GM21786 (cell line): ENCODE results near the gene RAB9B.

Source experiments
- ATAC-seq: cut with Tn5 transposase; IDR thresholded peaks from one replicate; pipeline ENCODE4 v1.9.1; 2021; ENCODE audit not compliant: unreplicated experiment

RAB9B gene

DNA sequence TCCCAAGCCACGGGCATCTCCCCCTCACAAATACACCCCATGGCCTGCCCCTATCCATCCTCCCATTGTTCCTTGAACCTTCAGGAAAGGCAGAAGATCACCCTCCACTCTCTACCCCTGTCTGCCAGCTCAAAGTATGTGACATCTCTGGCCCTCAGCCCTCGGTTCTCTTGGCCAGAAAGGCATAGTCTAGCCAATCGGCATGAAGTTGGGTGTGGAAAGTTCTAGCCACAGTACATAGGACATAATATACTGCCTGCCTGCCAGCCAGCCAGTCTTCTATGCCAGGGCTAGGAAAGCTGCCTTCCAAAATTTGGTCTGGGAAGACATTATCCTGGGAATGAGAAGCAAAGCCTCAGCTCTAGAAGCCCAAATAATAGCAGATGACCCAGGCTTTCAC lies 58.6 kb downstream of the RAB9B start:
- ATAC-seq, result no peak
